Mesangial cell (primary cell): ENCODE results near the gene TMEM42. TPM values are rescaled to one million over a fixed set of nuclear protein-coding genes. Genes with fewer than 3 reads are reported as not detected.

Experiments used
- total RNA-seq: library from RNA; depleted of rRNA; stranded (reverse); fragments of >200 nt; gene quantifications from 2 replicates; pipeline ENCODE4 v1.2.3, GENCODE V29; 2015

Gene TMEM42
- total RNA-seq, result 23.0 and 42.3 TPM in 2 replicates

GRCh38 chr3:44861412-44862225, at the start of gene TMEM42:
TSS of gene TMEM42 (plus strand) at chr3:44861912. CDS start at chr3:44861925, 13 bp downstream.

GRCh38 chr3:44874308-44874707, 12.6 kb downstream of the TMEM42 start, which contains the start of gene TGM4:
TSS of gene TGM4 (plus strand) at chr3:44874608. CDS start at chr3:44874679, 71 bp downstream.

Other genes starting within 250 kb of the TMEM42 start
- gene ZNF197, start 236.9 kb upstream of the TMEM42 start, total RNA-seq, result 4.7 and 9.1 TPM in 2 replicates
- 4.1 and 7.0 TPM in 2 replicates for gene ZNF35, start 213.2 kb upstream of the TMEM42 start, total RNA-seq
- 1.5 and 1.9 TPM in 2 replicates for gene ZNF502, start 149.3 kb upstream of the TMEM42 start, total RNA-seq
- 2.4 and 2.9 TPM in 2 replicates for gene ZNF501, start 132.3 kb upstream of the TMEM42 start, total RNA-seq
- gene KIAA1143, start 100.3 kb upstream of the TMEM42 start, total RNA-seq, result 12.1 and 15.6 TPM in 2 replicates
- 0.38 and 13.9 TPM in 2 replicates for gene KIF15, start 100.1 kb upstream of the TMEM42 start, total RNA-seq
- gene TGM4, start 12.7 kb downstream of the TMEM42 start, total RNA-seq, result 0.13 and 0.65 TPM in 2 replicates
- 68.9 and 87.6 TPM in 2 replicates for gene ZDHHC3, start 114.3 kb downstream of the TMEM42 start, total RNA-seq
- 28.8 and 54.8 TPM in 2 replicates for gene EXOSC7, start 114.3 kb downstream of the TMEM42 start, total RNA-seq
- gene CLEC3B, start 164.4 kb downstream of the TMEM42 start, total RNA-seq, result 0.38 TPM in 1 of 2 replicates, not detected in the other